Immature natural killer cell (primary cell): ENCODE measurements around the gene ZBTB24. TPM values are rescaled to one million over a fixed set of nuclear protein-coding genes. Genes with fewer than 3 reads are reported as not detected.

ENCODE experiments used
- DNase-seq, 3 donors: peaks; one replicate each; pipeline ENCODE4 v3.0.0; 2022; ENCODE audit warnings: mixed read lengths in 1 of 3
- H3K27ac Mint-ChIP-seq, 6 donors: one replicate each; pipeline ENCODE4 v1.8.0; 2020; ENCODE audit warnings: mixed read lengths in 6 of 6, mild to moderate bottlenecking in 5 of 6, inconsistent platforms in 4 of 6, moderate library complexity in 3 of 6
- H3K27me3 Mint-ChIP-seq, 3 donors: one replicate each; pipeline ENCODE4 v1.8.0; 2020 to 2021; ENCODE audit warnings: low read depth in 3 of 3, mild to moderate bottlenecking in 3 of 3, mixed read lengths in 3 of 3, moderate library complexity in 3 of 3, inconsistent platforms in 1 of 3
- H3K36me3 Mint-ChIP-seq, 3 donors: one replicate each; pipeline ENCODE4 v1.8.0; 2020; ENCODE audit warnings: mixed read lengths in 3 of 3, inconsistent platforms in 2 of 3, mild to moderate bottlenecking in 2 of 3
- H3K4me1 Mint-ChIP-seq, 2 donors: one replicate each; pipeline ENCODE4 v1.8.0; 2020; ENCODE audit warnings: inconsistent platforms in 2 of 2, mild to moderate bottlenecking in 2 of 2, mixed read lengths in 2 of 2, moderate library complexity in 1 of 2
- H3K4me3 Mint-ChIP-seq, 5 donors: one replicate each; pipeline ENCODE4 v1.8.0; 2020; ENCODE audit warnings: mild to moderate bottlenecking in 5 of 5, mixed read lengths in 5 of 5, inconsistent platforms in 3 of 5, moderate library complexity in 3 of 5
- H3K9me3 Mint-ChIP-seq, 6 donors: one replicate each; pipeline ENCODE4 v1.8.0; 2020; ENCODE audit warnings: mild to moderate bottlenecking in 6 of 6, mixed read lengths in 6 of 6, inconsistent platforms in 4 of 6, moderate library complexity in 3 of 6
- polyA plus RNA-seq, 3 donors: library from polyadenylated mRNA; unstranded; fragments of 300-500 nt; fragmentation: Illumina TruSeq; gene quantifications; one replicate each; pipeline ENCODE4 v1.2.3, GENCODE V29; 2021

ZBTB24 gene
- polyA plus RNA-seq, 3 donors from 2014 or later = 3.1 to 6.6 (median 4.1) TPM

GRCh38 chr6:109511832-109512231, 28.8 kb upstream of the ZBTB24 start:
- no peaks in the 10 kb centered on the region for H3K27me3 Mint-ChIP-seq

GRCh38 chr6:109510358-109510757, 27.3 kb upstream of the ZBTB24 start:
- H3K4me3 Mint-ChIP-seq = no peak overlapping the region
- peak overlapping the region in 1 of 6 donors; percentile 30 for H3K27ac Mint-ChIP-seq
- no peaks in the 10 kb centered on the region for H3K27me3 Mint-ChIP-seq
- H3K4me1 Mint-ChIP-seq = peaks cover 9% of the 10 kb centered on the region in 2 donors
- no peaks in the 10 kb centered on the region for H3K9me3 Mint-ChIP-seq
- no peak for DNase-seq
- peaks cover 0 to 5% (median 5%) of the 10 kb centered on the region in 3 donors for H3K36me3 Mint-ChIP-seq

More at GRCh38 chr6:109511832-109512231, 28.8 kb upstream of the ZBTB24 start:
- H3K36me3 Mint-ChIP-seq = peaks cover 0 to 5% (median 5%) of the 10 kb centered on the region in 3 donors
- no peaks in the 10 kb centered on the region for H3K9me3 Mint-ChIP-seq
- no peak overlapping the region for H3K4me3 Mint-ChIP-seq
- peaks cover 22 to 23% of the 10 kb centered on the region in 2 donors for H3K4me1 Mint-ChIP-seq
- no peak for DNase-seq
- H3K27ac Mint-ChIP-seq = no peak overlapping the region

GRCh38 chr6:109508166-109508860, 25.3 kb upstream of the ZBTB24 start:
- Mint-ChIP-seq H3K27me3 (no peaks in the 10 kb centered on the region), H3K9me3 (no peaks in the 10 kb centered on the region), H3K36me3 (peaks cover 0 to 5% (median 5%) of the 10 kb centered on the region in 3 donors), H3K4me1 (no peaks in the 10 kb centered on the region), H3K4me3 (no peak overlapping the region), H3K27ac (no peak overlapping the region)
- DNase-seq = no peak

- Mint-ChIP-seq H3K4me1 (no peaks in the 10 kb centered on the region), H3K36me3 (peaks cover 0 to 5% (median 5%) of the 10 kb centered on the region in 3 donors), H3K27ac (no peak overlapping the region), H3K27me3 (no peaks in the 10 kb centered on the region), H3K4me3 (no peak overlapping the region), H3K9me3 (no peaks in the 10 kb centered on the region)
- DNase-seq = no peak
Measured at GRCh38 chr6:109507490-109508072, 24.6 kb upstream of the ZBTB24 start.

- Mint-ChIP-seq H3K27me3 (no peaks in the 10 kb centered on the region), H3K36me3 (peaks cover 0 to 5% (median 3%) of the 10 kb centered on the region in 3 donors), H3K9me3 (no peaks in the 10 kb centered on the region), H3K4me3 (no peak overlapping the region), H3K27ac (no peak overlapping the region), H3K4me1 (no peaks in the 10 kb centered on the region)
- no peak for DNase-seq
Measured at GRCh38 chr6:109506841-109507240, 23.8 kb upstream of the ZBTB24 start.

- H3K27ac Mint-ChIP-seq = no peak overlapping the region
- peaks cover 0 to 5% (median 3%) of the 10 kb centered on the region in 3 donors for H3K36me3 Mint-ChIP-seq
- no peak for DNase-seq
- no peak overlapping the region for H3K4me3 Mint-ChIP-seq
- H3K27me3 Mint-ChIP-seq = no peaks in the 10 kb centered on the region
- no peaks in the 10 kb centered on the region for H3K9me3 Mint-ChIP-seq
- H3K4me1 Mint-ChIP-seq = no peaks in the 10 kb centered on the region
Measured at GRCh38 chr6:109506314-109506713, 23.3 kb upstream of the ZBTB24 start.

GRCh38 chr6:109503327-109504224, 20.6 kb upstream of the ZBTB24 start:
- no peaks in the 10 kb centered on the region for H3K4me1 Mint-ChIP-seq
- H3K4me3 Mint-ChIP-seq = no peak overlapping the region
- peaks cover 0 to 5% (median 2%) of the 10 kb centered on the region in 3 donors for H3K36me3 Mint-ChIP-seq
- DNase-seq = no peak
- no peaks in the 10 kb centered on the region for H3K9me3 Mint-ChIP-seq
- H3K27me3 Mint-ChIP-seq = peaks cover 0 to 4% (median 0%) of the 10 kb centered on the region in 3 donors
- no peak overlapping the region for H3K27ac Mint-ChIP-seq

GRCh38 chr6:109498936-109499335, 15.9 kb upstream of the ZBTB24 start:
- Mint-ChIP-seq H3K9me3 (no peaks in the 10 kb centered on the region), H3K27ac (no peak overlapping the region), H3K4me3 (no peak overlapping the region), H3K36me3 (no peaks in the 10 kb centered on the region), H3K4me1 (no peaks in the 10 kb centered on the region), H3K27me3 (peaks cover 0 to 4% (median 0%) of the 10 kb centered on the region in 3 donors)
- no peak for DNase-seq

- Mint-ChIP-seq H3K4me1 (no peaks in the 10 kb centered on the region), H3K36me3 (no peaks in the 10 kb centered on the region), H3K27ac (no peak overlapping the region), H3K27me3 (peaks cover 0 to 4% (median 0%) of the 10 kb centered on the region in 3 donors), H3K9me3 (no peaks in the 10 kb centered on the region), H3K4me3 (no peak overlapping the region)
- DNase-seq = no peak
Measured at GRCh38 chr6:109498052-109498451, 15.0 kb upstream of the ZBTB24 start.

GRCh38 chr6:109496036-109496772, 13.2 kb upstream of the ZBTB24 start:
- no peak overlapping the region for H3K27ac Mint-ChIP-seq
- H3K4me1 Mint-ChIP-seq = peaks cover 9% of the 10 kb centered on the region in 2 donors
- peaks cover 0 to 4% (median 0%) of the 10 kb centered on the region in 3 donors for H3K27me3 Mint-ChIP-seq
- DNase-seq = no peak
- no peak overlapping the region for H3K4me3 Mint-ChIP-seq
- H3K36me3 Mint-ChIP-seq = no peaks in the 10 kb centered on the region
- H3K9me3 Mint-ChIP-seq = no peaks in the 10 kb centered on the region

- Mint-ChIP-seq H3K4me3 (no peak overlapping the region), H3K36me3 (no peaks in the 10 kb centered on the region), H3K27me3 (no peaks in the 10 kb centered on the region), H3K27ac (no peak overlapping the region), H3K9me3 (no peaks in the 10 kb centered on the region), H3K4me1 (peaks cover 18 to 21% of the 10 kb centered on the region in 2 donors)
- no peak for DNase-seq
Measured at GRCh38 chr6:109493865-109494264, 10.8 kb upstream of the ZBTB24 start.

- H3K36me3 Mint-ChIP-seq = no peaks in the 10 kb centered on the region
- DNase-seq = peak; percentile 10 to 53 (median 35)
- no peaks in the 10 kb centered on the region for H3K27me3 Mint-ChIP-seq
- H3K27ac Mint-ChIP-seq = peak overlapping the region; percentile 27 to 91 (median 84)
- no peaks in the 10 kb centered on the region for H3K9me3 Mint-ChIP-seq
- peaks cover 18 to 21% of the 10 kb centered on the region in 2 donors for H3K4me1 Mint-ChIP-seq
- peak overlapping the region; percentile 8 to 71 (median 31) for H3K4me3 Mint-ChIP-seq
Measured at GRCh38 chr6:109491207-109491938, 8.4 kb upstream of the ZBTB24 start.

GRCh38 chr6:109490713-109491112, 7.7 kb upstream of the ZBTB24 start:
- no peaks in the 10 kb centered on the region for H3K27me3 Mint-ChIP-seq
- H3K27ac Mint-ChIP-seq = peak overlapping the region in 5 of 6 donors; percentile 27 to 91 (median 86)
- peak overlapping the region in 4 of 5 donors; percentile 25 to 71 (median 51) for H3K4me3 Mint-ChIP-seq

More at GRCh38 chr6:109490713-109491112, 7.7 kb upstream of the ZBTB24 start:
- Mint-ChIP-seq H3K9me3 (no peaks in the 10 kb centered on the region), H3K36me3 (no peaks in the 10 kb centered on the region), H3K4me1 (peaks cover 18 to 21% of the 10 kb centered on the region in 2 donors)
- no peak for DNase-seq
